Measurements from ENCODE around the gene JARID2. TPM values are rescaled to one million over a fixed set of nuclear protein-coding genes. Genes with fewer than 3 reads are reported as not detected.

The JARID2 gene
- total and polyA plus RNA-seq, 2 of the 13 experiments (the other 11 are each of a cell fraction or from before 2014, with no cell fraction given): 7.5 to 10.3 TPM

DNA sequence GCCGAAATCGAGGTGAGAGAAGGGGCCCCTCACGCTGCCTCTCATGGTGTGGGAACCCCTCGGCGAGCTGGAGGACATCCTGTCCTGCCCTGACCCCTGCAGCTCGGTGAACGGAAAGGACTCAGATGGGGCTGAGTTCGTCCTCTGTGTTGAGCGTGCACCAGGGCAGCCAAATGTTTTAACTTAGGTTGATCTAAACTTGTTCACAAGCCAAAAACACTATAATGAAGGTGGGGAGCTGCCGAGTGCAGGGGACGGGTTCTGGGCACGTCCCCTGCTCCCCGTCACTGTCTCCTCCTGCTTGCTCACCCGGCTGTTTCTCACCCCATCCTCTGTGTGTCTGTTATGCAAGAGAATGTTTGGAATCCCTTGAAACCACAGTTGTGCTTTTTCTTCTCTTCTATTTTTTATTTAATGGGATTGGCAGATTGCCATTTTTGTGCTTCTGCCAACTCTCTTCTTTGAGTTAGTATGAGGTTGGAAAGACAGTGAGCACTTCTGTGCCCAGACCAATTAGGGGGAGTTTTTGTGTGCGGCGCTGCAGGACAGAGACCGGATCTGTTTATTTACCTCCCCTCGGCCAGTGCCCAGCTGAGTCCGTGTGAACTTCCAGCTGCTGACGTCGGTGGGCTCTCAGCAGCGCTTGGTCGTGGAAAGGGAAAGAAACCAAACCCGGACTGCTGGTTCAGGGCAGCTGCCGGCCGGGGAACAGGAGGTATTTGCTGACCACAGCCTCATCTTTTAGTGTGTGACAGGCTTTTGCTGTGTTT is 258.9 kb downstream of the JARID2 start (continued):
- TF ChIP-seq SP2 (CRISPR knock-in tag; IDR thresholded peaks at IDR 0.05) (no peak), ZNF670 (CRISPR knock-in tag; IDR thresholded peaks at IDR 0.05; ENCODE audit: borderline replicate concordance) (no peak), JUND (CRISPR knock-in tag; IDR thresholded peaks at IDR 0.05) (no peak), KDM5A (IDR thresholded peaks at IDR 0.05; ENCODE audit: borderline replicate concordance, low read length) (no peak), ZNF850 (CRISPR knock-in tag; conservative IDR thresholded peaks at IDR 0.05) (no peak), KLF9 (CRISPR knock-in tag; IDR thresholded peaks at IDR 0.05; ENCODE audit: low read depth) (no peak), ZC3H13 (CRISPR knock-in tag; IDR thresholded peaks at IDR 0.05) (no peak), ZNF644 (CRISPR knock-in tag; IDR thresholded peaks at IDR 0.05; ENCODE audit: low read depth) (peak; percentile 60; the same call in 1 of the 2 replicates), TGIF2 (CRISPR knock-in tag; IDR thresholded peaks at IDR 0.05) (0 out of 2 replicates have a peak, but pooled peaks have one; percentile 15), RELA (CRISPR knock-in tag; IDR thresholded peaks at IDR 0.05) (no peak), DPF2 (CRISPR knock-in tag; IDR thresholded peaks at IDR 0.05; ENCODE audit: borderline replicate concordance, low read depth) (no peak; the same call in 1 of the 2 replicates), DNMT3B (CRISPR knock-in tag; conservative IDR thresholded peaks at IDR 0.05) (no peak), ZNF138 (CRISPR knock-in tag; IDR thresholded peaks at IDR 0.05; ENCODE audit: low read depth) (no peak), PHF20 (CRISPR knock-in tag; IDR thresholded peaks at IDR 0.05) (no peak), NFE2L2 (IDR thresholded peaks at IDR 0.05; ENCODE audit: low read length) (no peak), MIER2 (CRISPR knock-in tag; IDR thresholded peaks at IDR 0.05) (no peak), SALL1 (CRISPR knock-in tag; IDR thresholded peaks at IDR 0.05) (peak; percentile 51), ZKSCAN8 (CRISPR knock-in tag; IDR thresholded peaks at IDR 0.05; ENCODE audit: borderline replicate concordance) (no peak)
- TF ChIP-seq, protein P1, sequence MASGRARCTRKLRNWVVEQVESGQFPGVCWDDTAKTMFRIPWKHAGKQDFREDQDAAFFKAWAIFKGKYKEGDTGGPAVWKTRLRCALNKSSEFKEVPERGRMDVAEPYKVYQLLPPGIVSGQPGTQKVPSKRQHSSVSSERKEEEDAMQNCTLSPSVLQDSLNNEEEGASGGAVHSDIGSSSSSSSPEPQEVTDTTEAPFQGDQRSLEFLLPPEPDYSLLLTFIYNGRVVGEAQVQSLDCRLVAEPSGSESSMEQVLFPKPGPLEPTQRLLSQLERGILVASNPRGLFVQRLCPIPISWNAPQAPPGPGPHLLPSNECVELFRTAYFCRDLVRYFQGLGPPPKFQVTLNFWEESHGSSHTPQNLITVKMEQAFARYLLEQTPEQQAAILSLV (CRISPR knock-in tag; IDR thresholded peaks at IDR 0.05; ENCODE audit: borderline replicate concordance): no peak
- TF ChIP-seq, protein P2, sequence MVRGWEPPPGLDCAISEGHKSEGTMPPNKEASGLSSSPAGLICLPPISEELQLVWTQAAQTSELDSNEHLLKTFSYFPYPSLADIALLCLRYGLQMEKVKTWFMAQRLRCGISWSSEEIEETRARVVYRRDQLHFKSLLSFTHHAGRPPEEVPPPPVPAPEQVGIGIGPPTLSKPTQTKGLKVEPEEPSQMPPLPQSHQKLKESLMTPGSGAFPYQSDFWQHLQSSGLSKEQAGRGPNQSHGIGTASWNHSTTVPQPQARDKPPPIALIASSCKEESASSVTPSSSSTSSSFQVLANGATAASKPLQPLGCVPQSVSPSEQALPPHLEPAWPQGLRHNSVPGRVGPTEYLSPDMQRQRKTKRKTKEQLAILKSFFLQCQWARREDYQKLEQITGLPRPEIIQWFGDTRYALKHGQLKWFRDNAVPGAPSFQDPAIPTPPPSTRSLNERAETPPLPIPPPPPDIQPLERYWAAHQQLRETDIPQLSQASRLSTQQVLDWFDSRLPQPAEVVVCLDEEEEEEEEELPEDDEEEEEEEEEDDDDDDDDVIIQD (CRISPR knock-in tag; IDR thresholded peaks at IDR 0.05; ENCODE audit: low read depth): no peak
- TF ChIP-seq, protein P3, sequence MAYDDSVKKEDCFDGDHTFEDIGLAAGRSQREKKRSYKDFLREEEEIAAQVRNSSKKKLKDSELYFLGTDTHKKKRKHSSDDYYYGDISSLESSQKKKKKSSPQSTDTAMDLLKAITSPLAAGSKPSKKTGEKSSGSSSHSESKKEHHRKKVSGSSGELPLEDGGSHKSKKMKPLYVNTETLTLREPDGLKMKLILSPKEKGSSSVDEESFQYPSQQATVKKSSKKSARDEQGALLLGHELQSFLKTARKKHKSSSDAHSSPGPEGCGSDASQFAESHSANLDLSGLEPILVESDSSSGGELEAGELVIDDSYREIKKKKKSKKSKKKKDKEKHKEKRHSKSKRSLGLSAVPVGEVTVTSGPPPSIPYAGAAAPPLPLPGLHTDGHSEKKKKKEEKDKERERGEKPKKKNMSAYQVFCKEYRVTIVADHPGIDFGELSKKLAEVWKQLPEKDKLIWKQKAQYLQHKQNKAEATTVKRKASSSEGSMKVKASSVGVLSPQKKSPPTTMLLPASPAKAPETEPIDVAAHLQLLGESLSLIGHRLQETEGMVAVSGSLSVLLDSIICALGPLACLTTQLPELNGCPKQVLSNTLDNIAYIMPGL (CRISPR knock-in tag; IDR thresholded peaks at IDR 0.05; ENCODE audit: borderline replicate concordance in 1 of 2, low read depth in 1 of 2): peak in 1 of 2 experiments; percentile 27; a peak in 1 of 4 replicates
- TF ChIP-seq, protein P4, sequence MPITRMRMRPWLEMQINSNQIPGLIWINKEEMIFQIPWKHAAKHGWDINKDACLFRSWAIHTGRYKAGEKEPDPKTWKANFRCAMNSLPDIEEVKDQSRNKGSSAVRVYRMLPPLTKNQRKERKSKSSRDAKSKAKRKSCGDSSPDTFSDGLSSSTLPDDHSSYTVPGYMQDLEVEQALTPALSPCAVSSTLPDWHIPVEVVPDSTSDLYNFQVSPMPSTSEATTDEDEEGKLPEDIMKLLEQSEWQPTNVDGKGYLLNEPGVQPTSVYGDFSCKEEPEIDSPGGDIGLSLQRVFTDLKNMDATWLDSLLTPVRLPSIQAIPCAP (CRISPR knock-in tag; IDR thresholded peaks at IDR 0.05; ENCODE audit: low read depth): no peak
- TF ChIP-seq, protein P5, sequence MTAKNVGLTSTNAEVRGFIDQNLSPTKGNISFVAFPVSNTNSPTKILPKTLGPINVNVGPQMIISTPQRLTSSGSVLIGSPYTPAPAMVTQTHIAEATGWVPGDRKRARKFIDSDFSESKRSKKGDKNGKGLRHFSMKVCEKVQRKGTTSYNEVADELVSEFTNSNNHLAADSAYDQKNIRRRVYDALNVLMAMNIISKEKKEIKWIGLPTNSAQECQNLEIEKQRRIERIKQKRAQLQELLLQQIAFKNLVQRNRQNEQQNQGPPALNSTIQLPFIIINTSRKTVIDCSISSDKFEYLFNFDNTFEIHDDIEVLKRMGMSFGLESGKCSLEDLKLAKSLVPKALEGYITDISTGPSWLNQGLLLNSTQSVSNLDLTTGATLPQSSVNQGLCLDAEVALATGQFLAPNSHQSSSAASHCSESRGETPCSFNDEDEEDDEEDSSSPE (CRISPR knock-in tag; IDR thresholded peaks at IDR 0.05): no peak
- TF ChIP-seq, protein P6, sequence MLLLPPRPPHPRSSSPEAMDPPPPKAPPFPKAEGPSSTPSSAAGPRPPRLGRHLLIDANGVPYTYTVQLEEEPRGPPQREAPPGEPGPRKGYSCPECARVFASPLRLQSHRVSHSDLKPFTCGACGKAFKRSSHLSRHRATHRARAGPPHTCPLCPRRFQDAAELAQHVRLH (CRISPR knock-in tag; IDR thresholded peaks at IDR 0.05; ENCODE audit: borderline replicate concordance, low read depth): peak; percentile 39; the same call in 1 of the 2 replicates

Measured in HepG2 (cell line).